Brain microvascular endothelial cell (primary cell): ENCODE results near the gene FAM227A.

Experiments
- DNase-seq: peaks from one replicate; pipeline ENCODE4 v3.0.0-alpha.2; 2020
- H3K27ac ChIP-seq: fragments of 250-450 bp; sonication (Bioruptor Pico); 2 replicates; pipeline ENCODE4 v1.5.1; 2020; ENCODE audit warnings: mild to moderate bottlenecking, moderate library complexity
- H3K27me3 ChIP-seq: fragments of 250-450 bp; sonication (Bioruptor Pico); replicated peaks from 2 replicates; pipeline ENCODE4 v1.5.1; 2020; ENCODE audit warnings: mild to moderate bottlenecking
- H3K36me3 ChIP-seq: fragments of 250-450 bp; sonication (Bioruptor Pico); replicated peaks from 2 replicates; pipeline ENCODE4 v1.5.1; 2020; ENCODE audit warnings: mild to moderate bottlenecking
- H3K4me3 ChIP-seq: 2 replicates; pipeline ENCODE4 v1.5.1; 2011; ENCODE audit warnings: low read depth, mild to moderate bottlenecking, control low read depth, low read length, moderate library complexity
- in situ Hi-C: cut with HindIII; loops from 2 replicates; pipeline ENCODE4 v1.10.0; 2017; ENCODE audit warnings: low sequenced_read_pairs, low pct_ligation_motif_present
- TF ChIP-seq, protein P1 (sequence below): IDR thresholded peaks from 2 replicates; pipeline ENCODE4 v1.5.1; 2011; ENCODE audit warnings: low read depth, mild to moderate bottlenecking, moderate library complexity, low read length, control low read depth, inconsistent platforms; ENCODE audit errors: missing control alignments

FAM227A gene

DNA sequence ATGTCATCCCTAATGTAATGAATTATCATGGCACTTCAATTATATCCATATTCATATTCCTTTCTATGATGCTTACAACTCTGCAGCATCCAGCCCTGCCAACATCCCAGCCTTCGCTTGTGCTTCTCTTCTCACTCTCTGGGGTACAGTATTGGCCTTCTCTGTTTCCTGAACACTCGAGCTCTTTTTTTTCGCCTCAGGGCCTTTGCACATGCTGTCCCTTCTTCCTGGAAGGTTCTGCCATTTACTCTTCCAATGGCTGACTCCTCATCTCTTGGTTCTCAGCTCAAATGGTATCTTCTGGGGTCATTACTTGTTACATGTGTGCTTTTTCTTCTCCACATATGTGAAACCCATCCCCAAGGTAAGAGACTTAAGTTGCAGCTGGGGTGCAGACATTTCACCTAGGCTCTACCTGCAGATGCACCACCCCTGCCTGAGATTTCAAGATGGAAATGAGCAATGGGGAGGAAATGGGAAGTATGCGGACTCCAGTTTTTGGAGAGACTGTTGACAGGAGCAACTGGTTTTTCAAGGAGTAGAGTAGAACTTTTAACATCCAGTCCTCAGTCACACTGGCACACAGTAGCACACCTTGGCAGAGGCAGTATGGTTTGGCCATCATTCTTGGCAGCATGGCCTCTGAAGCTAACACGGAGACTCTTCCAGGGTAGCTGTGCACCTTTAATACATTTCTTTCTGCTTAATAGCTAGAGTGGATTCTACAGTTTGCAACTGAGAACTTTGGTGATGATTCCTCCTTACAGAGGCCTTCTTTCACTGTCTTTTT is 43.8 kb downstream of the FAM227A start:
- Histone ChIP-seq H3K4me3 (no peak overlapping the region), H3K27me3 (no peaks in the 10 kb centered on the region), H3K36me3 (no peaks in the 10 kb centered on the region), H3K27ac (no peak overlapping the region)
- in situ Hi-C loops: no loop called here
- TF ChIP-seq, protein P1, sequence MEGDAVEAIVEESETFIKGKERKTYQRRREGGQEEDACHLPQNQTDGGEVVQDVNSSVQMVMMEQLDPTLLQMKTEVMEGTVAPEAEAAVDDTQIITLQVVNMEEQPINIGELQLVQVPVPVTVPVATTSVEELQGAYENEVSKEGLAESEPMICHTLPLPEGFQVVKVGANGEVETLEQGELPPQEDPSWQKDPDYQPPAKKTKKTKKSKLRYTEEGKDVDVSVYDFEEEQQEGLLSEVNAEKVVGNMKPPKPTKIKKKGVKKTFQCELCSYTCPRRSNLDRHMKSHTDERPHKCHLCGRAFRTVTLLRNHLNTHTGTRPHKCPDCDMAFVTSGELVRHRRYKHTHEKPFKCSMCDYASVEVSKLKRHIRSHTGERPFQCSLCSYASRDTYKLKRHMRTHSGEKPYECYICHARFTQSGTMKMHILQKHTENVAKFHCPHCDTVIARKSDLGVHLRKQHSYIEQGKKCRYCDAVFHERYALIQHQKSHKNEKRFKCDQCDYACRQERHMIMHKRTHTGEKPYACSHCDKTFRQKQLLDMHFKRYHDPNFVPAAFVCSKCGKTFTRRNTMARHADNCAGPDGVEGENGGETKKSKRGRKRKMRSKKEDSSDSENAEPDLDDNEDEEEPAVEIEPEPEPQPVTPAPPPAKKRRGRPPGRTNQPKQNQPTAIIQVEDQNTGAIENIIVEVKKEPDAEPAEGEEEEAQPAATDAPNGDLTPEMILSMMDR: no peak
- DNase-seq: no peak

DNA sequence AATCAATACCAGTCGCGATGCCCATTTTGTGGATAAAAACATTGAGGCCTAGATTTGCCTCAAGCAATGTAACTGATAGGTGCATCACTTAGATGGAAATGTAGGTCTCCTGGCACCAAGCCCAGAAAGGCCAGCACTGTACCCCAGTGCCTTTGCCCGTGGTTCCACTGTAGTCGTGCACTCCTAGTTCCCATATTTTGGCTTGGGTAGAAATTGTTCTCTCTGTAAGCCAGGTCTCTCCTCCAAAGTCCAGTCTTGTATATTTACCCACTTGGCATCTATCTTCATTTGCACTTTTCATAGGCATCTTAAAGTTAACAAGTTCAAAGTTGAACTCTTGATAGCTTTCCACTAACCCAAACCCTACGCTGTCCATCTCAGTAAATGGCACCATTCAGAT is 44.6 kb downstream of the FAM227A start:
- TF ChIP-seq, protein P1: no peak
- in situ Hi-C loops: no loop called here
- Histone ChIP-seq H3K27me3 (no peaks in the 10 kb centered on the region), H3K27ac (no peak overlapping the region), H3K4me3 (no peak overlapping the region), H3K36me3 (no peaks in the 10 kb centered on the region)
- no peak for DNase-seq

DNA sequence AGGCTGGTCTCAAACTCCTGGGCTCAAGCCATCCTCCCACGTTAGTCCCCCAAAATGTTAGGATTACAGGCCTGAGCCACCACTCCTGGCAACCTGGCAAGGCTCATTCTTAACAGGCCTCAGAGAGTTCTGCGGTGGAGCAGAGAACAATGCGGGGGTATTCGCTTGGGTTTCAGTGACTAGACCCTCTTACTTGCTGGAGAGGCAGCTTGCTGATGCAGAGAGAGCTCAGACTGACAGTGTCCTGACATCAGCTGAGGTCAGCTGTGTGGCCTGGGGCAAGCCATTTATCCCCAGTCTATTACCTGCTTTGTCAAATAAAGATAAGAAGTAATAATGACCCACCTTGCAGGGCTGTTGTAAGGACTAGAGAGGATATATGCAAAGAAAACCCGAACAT is 46.0 kb downstream of the FAM227A start:
- in situ Hi-C loops: no loop called here
- no peak overlapping the region for H3K27ac ChIP-seq
- DNase-seq: no peak
- H3K27me3 ChIP-seq: no peaks in the 10 kb centered on the region
- H3K36me3 ChIP-seq: no peaks in the 10 kb centered on the region
- TF ChIP-seq, protein P1: no peak
- H3K4me3 ChIP-seq: no peak overlapping the region

DNA sequence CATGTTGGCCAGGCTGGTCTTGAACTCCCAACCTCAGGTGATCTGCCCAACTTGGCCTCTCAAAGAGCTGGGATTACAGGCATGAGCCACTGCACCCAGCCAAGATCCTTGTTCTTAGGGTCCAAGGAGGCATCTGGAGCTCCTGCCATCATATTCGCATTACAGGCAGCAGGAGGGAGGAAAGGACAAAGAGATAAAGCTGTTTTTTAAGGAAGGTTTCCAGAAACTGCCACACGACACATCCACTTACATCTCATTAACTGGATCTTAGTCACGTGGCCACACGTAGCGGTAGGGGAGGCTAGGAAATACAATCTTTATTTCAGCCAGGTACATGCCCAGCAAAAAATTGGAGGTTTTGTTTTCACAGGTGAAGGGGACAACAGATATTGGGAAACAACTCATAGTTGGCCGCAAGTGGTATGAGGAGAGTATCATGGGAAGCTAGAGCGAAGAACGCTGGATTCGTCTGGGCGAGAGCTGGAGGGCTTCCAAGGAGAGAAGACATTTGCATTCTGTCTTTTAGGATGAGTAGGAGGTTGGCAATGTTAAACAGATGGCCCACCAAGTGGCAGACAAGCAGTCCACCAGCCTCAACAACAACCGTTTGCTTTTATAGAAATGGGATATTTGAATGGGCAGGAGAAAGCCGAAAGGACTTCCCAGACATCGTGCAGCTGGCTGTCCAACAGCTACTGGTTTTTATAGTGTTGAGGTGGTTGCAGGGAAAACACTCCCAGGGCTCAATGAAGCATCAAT is 47.0 kb downstream of the FAM227A start:
- Histone ChIP-seq H3K27ac (no peak overlapping the region), H3K27me3 (no peaks in the 10 kb centered on the region), H3K36me3 (no peaks in the 10 kb centered on the region), H3K4me3 (no peak overlapping the region)
- in situ Hi-C loops: no loop called here
- no peak for DNase-seq
- TF ChIP-seq, protein P1: no peak

DNA sequence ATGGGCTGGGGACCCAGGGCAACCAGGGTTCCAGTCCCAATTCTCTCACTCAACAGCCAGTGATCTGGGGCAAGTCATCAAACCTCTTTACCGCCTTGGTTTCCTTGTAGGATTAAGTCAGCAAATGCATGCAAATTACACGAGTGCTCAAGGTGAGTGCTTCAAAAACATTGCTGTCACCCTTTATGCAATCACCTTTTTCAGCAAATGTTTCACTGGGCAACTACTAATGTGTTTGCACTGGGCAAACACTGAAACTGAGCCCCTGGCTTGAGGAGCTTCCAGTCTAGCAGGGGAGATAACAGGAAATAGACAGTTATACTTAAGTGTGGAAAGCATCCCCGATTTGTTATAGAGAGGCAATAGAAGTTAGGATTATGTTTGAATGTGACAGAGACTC is 48.5 kb downstream of the FAM227A start:
- TF ChIP-seq, protein P1: no peak
- no peak for DNase-seq
- Histone ChIP-seq H3K36me3 (no peaks in the 10 kb centered on the region), H3K4me3 (no peak overlapping the region), H3K27ac (no peak overlapping the region), H3K27me3 (no peaks in the 10 kb centered on the region)
- in situ Hi-C loops: no loop called here
